HG02642 (cell line): ENCODE results near the gene ALDH1L1.

Source experiments
- ATAC-seq: cut with Tn5 transposase; IDR thresholded peaks from one replicate; pipeline ENCODE4 v1.9.1; 2021; ENCODE audit warnings: mild to moderate bottlenecking; ENCODE audit not compliant: unreplicated experiment, poor library complexity

ALDH1L1 gene

GRCh38 chr3:126061301-126062032 lies 118.9 kb downstream of the ALDH1L1 start:
- no peak for ATAC-seq

- ATAC-seq: no peak
Observed at GRCh38 chr3:126060613-126061145, 119.7 kb downstream of the ALDH1L1 start.

GRCh38 chr3:126058666-126059065 lies 121.7 kb downstream of the ALDH1L1 start:
- no peak for ATAC-seq

GRCh38 chr3:126057936-126058335 lies 122.5 kb downstream of the ALDH1L1 start:
- ATAC-seq: no peak

- ATAC-seq: no peak
Observed at GRCh38 chr3:126057501-126057819, 122.9 kb downstream of the ALDH1L1 start.

- no peak for ATAC-seq
Observed at GRCh38 chr3:126056681-126057500, 123.5 kb downstream of the ALDH1L1 start.

GRCh38 chr3:126056088-126056487 lies 124.3 kb downstream of the ALDH1L1 start:
- no peak for ATAC-seq

- ATAC-seq: no peak
Observed at GRCh38 chr3:126054870-126055269, 125.5 kb downstream of the ALDH1L1 start.

GRCh38 chr3:126053949-126054569 lies 126.3 kb downstream of the ALDH1L1 start:
- ATAC-seq: no peak
